ELF-1 (cell line): ENCODE data around the gene CRIM1.
A peak's percentile ranks its signal among the peaks of the same experiment; 100 is the strongest.

Experiments used
- DNase-seq: peaks from one replicate; pipeline ENCODE4 v3.0.0-alpha.2; 2016; ENCODE audit warnings: low read depth, low spot score

The CRIM1 gene

DNA sequence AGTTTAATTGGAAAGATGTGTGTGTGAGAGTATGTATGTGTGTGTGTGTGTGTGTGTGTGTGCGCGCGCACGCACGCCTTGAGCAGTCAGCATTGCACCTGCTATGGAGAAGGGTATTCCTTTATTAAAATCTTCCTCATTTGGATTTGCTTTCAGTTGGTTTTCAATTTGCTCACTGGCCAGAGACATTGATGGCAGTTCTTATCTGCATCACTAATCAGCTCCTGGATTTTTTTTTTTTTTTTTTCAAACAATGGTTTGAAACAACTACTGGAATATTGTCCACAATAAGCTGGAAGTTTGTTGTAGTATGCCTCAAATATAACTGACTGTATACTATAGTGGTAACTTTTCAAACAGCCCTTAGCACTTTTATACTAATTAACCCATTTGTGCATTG lies 194.4 kb downstream of the CRIM1 start:
- no peak for DNase-seq

DNA sequence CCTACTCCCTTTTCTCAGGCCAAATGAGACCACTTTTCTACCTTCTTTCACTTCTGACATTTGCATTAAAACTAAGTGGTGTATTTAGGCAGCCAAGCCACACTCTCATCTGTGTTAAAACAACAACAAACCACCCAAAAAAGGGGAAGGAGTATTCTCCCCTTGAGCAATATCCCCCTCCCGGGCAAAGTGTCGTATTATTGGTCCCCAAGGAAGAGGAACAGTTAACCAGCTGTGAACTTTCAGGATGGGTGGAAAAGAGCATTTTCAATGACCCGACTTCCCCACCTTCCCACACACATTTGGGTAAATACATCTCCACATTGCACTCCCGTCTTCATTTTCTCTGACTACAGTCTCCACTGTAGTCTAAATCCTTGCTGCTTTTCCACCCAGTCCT lies 198.1 kb downstream of the CRIM1 start:
- no peak for DNase-seq

DNA sequence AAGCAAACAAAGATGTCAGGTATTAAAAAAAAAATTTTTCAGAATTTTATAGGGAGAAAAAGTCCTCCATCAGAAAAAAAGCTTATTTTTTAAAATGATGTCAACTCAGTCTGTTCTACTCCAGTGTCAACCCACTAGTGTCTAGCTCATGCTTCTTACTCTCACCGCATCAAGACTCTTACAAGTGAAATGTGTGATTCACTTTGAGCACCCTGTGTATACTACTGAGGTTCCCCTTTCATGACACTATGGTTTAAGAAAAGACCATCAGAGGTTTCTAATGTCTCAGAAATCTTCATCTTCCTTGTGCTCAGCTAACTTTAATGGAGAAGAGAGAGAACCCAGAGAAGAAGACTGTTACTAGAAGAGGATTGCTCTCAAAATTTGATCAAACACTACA lies 199.0 kb downstream of the CRIM1 start:
- no peak for DNase-seq

- DNase-seq, result no peak
Measured at GRCh38 chr2:36555789-36556188, 200.2 kb downstream of the CRIM1 start.

GRCh38 chr2:36556842-36557241 lies 201.3 kb downstream of the CRIM1 start:
- DNase-seq, result no peak

GRCh38 chr2:36559221-36559942 lies 203.8 kb downstream of the CRIM1 start:
- DNase-seq, result no peak

GRCh38 chr2:36560726-36561125 lies 205.1 kb downstream of the CRIM1 start:
- DNase-seq, result no peak

GRCh38 chr2:36561237-36561944 lies 205.8 kb downstream of the CRIM1 start:
- peak; percentile 54 for DNase-seq

DNA sequence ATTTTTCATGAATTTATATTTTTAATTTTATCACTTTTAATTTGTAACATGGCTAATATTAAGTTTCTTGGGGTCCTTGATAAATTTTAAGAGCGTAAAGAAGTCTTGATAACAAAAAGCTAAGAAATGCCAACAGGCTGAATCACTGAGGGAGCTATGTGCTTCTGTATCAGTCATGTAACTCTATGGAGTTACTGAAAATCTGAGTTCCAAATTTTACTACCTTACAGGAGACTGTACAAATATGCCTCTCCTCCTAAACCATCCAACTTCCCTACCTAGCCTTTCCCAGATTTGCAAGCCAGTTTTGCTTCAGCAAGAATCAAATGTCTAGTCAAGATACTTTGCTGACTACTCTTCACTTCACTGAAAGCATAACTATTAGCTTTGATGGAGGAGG lies 206.7 kb downstream of the CRIM1 start:
- no peak for DNase-seq

- peak; percentile 16 for DNase-seq
Measured at GRCh38 chr2:36562973-36563532, 207.5 kb downstream of the CRIM1 start.

DNA sequence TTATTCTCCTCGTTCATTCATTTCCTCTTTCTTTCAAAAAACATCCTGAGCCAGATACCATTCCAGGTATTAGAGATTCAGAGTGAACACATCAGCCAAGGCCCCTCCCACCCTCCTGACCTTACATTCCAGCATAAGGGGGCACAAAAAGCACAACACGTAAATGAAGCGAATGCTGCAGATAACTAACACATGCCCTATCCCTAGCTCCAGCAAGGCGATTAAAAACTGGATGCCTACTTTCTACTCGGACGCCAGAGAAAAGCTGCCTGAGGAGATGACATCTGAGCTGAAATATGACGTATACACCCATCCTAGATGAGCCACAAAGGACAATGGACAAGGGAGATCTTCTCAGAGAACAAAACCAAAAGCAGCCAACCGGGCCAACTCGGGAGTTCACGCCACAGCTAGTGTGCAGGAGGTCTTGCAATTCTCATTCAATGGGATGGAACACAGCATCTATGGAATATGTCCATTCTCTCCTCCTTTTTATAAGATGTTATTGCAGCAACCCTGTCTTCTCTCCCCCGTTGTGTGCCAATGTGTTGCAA lies 208.9 kb downstream of the CRIM1 start:
- DNase-seq, result no peak

DNA sequence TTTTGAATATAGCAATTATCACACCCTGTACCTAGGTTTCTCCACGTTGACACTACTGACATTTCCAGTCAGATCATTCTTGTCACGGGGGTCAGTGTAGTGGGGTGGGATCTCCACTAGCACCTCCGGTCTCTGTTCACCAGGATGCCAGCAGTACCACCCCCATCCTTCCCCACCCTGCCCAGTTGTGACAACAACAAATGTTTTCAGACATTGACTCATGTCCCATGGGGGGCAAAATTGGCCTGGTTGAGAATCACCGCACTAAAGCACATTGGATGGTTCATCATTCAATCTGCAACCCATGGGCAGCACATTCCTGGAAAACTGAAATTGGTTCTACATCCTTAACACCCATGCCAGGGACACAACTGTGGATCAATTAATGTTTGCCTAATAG lies 210.1 kb downstream of the CRIM1 start:
- DNase-seq, result no peak

GRCh38 chr2:36566887-36567286 lies 211.3 kb downstream of the CRIM1 start:
- DNase-seq, result no peak

DNA sequence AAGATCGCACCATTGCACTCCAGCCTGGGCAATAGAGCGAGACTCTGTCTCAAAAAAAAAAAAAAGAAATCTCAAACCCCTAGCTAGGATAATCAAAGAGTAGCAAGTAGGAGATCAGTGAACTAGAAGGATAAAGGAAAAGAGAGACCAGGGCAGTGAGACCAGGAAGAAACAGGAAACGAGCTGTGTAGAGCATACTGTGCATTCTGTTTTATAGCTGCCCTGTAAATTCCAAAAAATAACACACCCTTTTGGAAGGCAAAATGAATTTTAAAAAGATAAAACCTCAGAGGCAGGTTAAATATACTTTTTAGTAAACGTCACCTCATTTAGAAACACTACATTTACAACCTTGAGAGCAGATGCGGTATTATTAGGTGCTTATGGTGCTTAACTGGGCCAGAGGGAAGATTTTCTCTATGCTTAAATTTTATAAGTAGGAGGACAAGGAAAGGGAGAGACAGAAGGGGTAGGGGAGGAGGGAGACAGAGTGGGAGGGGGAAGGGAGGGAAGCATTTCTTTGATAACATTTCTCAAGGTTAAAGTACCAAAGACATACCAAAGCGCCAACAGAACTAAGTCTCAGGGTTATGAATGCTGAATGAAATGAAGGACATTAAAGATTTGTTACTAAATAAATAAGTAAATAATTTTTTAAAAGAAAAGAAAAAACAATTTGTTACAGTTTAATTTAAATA lies 212.3 kb downstream of the CRIM1 start:
- no peak for DNase-seq

GRCh38 chr2:36568516-36569246 lies 213.1 kb downstream of the CRIM1 start:
- DNase-seq, result no peak

DNA sequence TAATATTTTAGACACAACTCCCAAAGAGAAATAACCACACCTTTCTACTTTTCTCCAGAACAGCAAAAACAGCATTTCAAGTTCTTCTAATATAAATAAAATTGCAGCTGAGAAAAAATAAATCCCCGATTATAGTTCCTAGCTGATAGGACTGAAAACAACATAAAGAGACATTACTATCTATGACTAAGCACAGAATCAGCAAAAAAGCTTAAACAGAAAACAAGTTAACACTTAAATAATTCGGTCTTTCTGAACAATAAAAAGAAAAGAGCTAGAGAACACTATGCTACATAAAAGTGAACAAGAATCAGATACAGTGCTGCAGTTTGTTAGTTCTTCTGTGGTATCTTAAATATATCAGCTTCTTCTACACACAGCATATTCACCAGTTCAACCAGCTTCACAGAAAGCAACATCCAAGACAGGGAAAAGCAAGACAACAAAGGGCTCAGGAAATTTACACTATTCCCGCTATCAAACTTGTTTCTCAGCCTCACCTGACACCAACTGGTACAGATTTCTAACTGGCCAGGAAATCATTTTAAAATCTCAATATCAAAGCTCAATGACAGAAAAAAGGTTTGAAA lies 213.8 kb downstream of the CRIM1 start:
- DNase-seq, result no peak

- DNase-seq, result no peak
Measured at GRCh38 chr2:36570416-36570815, 214.8 kb downstream of the CRIM1 start.

GRCh38 chr2:36572054-36572718 lies 216.6 kb downstream of the CRIM1 start:
- DNase-seq, result no peak

GRCh38 chr2:36572719-36573059 lies 217.1 kb downstream of the CRIM1 start:
- DNase-seq, result no peak

GRCh38 chr2:36573165-36573564 lies 217.6 kb downstream of the CRIM1 start:
- no peak for DNase-seq

DNA sequence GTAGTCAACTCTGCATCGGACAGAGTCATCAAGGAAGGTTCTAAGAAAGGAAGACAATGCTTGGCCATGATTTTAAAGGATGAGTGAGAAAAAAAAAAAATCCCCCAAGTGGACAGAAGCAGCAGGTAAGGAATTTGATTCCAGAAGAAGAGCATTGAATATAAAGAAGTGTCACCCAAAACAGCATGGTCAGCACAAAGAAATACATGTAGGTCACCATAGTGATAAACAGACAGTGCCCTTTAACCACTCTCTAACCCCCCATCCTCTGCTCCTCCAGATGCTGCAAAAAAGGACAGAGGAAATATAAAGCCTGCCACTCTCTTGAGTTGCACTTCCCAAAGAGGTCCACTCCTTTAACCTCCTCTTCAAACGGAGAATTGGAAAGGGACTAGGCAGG lies 219.0 kb downstream of the CRIM1 start:
- DNase-seq, result no peak
